ENCODE data around the gene SYNPO2. TPM values are rescaled to one million over a fixed set of nuclear protein-coding genes. Genes with fewer than 3 reads are reported as not detected.
A peak's percentile ranks its signal among the peaks of the same experiment; 100 is the strongest.

Gene SYNPO2
- total and polyA plus RNA-seq, 2 of the 13 experiments (the other 11 are each of a cell fraction or from before 2014, with no cell fraction given) = not detected

DNA sequence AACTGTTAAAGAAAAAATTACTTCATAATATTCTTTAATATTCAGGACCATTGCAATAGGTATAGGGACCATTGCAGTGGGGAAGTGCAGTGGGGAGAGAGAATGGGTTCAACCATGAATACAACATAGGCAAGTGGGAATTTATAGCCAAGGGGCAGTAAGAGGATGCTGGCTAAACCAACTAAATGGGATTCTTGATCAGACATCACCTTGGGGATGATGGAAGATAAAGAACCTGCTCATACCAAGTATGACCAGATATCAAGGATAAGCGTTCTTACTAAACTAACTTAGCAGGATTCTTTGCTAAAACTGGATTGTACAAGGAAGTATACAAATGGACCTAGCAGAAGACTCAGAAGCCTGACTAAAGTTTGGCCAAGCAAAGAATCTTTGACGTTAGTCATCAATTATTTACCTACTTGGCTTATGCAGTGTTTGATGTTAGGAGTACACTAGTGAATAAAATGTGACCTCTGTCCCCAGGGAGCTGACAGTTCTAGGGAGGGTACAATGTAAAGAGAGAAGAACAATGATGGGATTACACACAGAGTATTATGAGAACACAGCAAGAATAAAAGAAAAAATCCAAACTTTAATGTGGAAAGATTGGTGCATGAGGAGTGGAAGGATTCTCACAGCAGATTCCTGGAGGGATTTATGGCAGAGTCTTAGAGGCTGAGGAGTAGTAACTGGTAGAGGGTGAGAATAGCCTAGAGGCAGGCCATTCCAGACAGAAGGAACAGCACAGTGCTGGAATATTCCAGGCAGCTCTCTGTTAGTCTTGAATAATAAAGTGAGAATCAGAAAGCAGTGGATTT, 192.3 kb downstream of the SYNPO2 start (continued):
- TF ChIP-seq, protein P1, sequence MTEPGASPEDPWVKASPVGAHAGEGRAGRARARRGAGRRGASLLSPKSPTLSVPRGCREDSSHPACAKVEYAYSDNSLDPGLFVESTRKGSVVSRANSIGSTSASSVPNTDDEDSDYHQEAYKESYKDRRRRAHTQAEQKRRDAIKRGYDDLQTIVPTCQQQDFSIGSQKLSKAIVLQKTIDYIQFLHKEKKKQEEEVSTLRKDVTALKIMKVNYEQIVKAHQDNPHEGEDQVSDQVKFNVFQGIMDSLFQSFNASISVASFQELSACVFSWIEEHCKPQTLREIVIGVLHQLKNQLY (CRISPR knock-in tag; IDR thresholded peaks at IDR 0.05) = peak; percentile 55; the same call in 1 of the 2 replicates
- no peak for TF ChIP-seq BORCS8-MEF2B (CRISPR knock-in tag; IDR thresholded peaks at IDR 0.05)
- TF ChIP-seq NR2F6 (IDR thresholded peaks at IDR 0.05) = peak; percentile 86
- TF ChIP-seq NR2F6 (CRISPR knock-in tag; IDR thresholded peaks at IDR 0.05) = peak; percentile 85
- TF ChIP-seq ZNF678 (CRISPR knock-in tag; IDR thresholded peaks at IDR 0.05) = no peak
- peak; percentile 69 for TF ChIP-seq TEAD3 (CRISPR knock-in tag; optimal IDR thresholded peaks at IDR 0.05; ENCODE audit: borderline replicate concordance)
- TF ChIP-seq, protein P2, sequence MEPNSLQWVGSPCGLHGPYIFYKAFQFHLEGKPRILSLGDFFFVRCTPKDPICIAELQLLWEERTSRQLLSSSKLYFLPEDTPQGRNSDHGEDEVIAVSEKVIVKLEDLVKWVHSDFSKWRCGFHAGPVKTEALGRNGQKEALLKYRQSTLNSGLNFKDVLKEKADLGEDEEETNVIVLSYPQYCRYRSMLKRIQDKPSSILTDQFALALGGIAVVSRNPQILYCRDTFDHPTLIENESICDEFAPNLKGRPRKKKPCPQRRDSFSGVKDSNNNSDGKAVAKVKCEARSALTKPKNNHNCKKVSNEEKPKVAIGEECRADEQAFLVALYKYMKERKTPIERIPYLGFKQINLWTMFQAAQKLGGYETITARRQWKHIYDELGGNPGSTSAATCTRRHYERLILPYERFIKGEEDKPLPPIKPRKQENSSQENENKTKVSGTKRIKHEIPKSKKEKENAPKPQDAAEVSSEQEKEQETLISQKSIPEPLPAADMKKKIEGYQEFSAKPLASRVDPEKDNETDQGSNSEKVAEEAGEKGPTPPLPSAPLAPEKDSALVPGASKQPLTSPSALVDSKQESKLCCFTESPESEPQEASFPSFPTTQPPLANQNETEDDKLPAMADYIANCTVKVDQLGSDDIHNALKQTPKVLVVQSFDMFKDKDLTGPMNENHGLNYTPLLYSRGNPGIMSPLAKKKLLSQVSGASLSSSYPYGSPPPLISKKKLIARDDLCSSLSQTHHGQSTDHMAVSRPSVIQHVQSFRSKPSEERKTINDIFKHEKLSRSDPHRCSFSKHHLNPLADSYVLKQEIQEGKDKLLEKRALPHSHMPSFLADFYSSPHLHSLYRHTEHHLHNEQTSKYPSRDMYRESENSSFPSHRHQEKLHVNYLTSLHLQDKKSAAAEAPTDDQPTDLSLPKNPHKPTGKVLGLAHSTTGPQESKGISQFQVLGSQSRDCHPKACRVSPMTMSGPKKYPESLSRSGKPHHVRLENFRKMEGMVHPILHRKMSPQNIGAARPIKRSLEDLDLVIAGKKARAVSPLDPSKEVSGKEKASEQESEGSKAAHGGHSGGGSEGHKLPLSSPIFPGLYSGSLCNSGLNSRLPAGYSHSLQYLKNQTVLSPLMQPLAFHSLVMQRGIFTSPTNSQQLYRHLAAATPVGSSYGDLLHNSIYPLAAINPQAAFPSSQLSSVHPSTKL (CRISPR knock-in tag; IDR thresholded peaks at IDR 0.05) = peak; percentile 96
- no peak for TF ChIP-seq ARID2 (CRISPR knock-in tag; IDR thresholded peaks at IDR 0.05; ENCODE audit: borderline replicate concordance)
- TF ChIP-seq, protein P3, sequence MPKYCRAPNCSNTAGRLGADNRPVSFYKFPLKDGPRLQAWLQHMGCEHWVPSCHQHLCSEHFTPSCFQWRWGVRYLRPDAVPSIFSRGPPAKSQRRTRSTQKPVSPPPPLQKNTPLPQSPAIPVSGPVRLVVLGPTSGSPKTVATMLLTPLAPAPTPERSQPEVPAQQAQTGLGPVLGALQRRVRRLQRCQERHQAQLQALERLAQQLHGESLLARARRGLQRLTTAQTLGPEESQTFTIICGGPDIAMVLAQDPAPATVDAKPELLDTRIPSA (CRISPR knock-in tag; IDR thresholded peaks at IDR 0.05; ENCODE audit: borderline replicate concordance) = no peak
- TF ChIP-seq CBFB (CRISPR knock-in tag; IDR thresholded peaks at IDR 0.05) = no peak
- no peak for TF ChIP-seq ZNF12 (CRISPR knock-in tag; IDR thresholded peaks at IDR 0.05)
- TF ChIP-seq, protein P4, sequence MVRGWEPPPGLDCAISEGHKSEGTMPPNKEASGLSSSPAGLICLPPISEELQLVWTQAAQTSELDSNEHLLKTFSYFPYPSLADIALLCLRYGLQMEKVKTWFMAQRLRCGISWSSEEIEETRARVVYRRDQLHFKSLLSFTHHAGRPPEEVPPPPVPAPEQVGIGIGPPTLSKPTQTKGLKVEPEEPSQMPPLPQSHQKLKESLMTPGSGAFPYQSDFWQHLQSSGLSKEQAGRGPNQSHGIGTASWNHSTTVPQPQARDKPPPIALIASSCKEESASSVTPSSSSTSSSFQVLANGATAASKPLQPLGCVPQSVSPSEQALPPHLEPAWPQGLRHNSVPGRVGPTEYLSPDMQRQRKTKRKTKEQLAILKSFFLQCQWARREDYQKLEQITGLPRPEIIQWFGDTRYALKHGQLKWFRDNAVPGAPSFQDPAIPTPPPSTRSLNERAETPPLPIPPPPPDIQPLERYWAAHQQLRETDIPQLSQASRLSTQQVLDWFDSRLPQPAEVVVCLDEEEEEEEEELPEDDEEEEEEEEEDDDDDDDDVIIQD (CRISPR knock-in tag; IDR thresholded peaks at IDR 0.05; ENCODE audit: low read depth) = peak; percentile 77; the same call in 1 of the 2 replicates
- TF ChIP-seq ZNF501 (CRISPR knock-in tag; IDR thresholded peaks at IDR 0.05) = no peak
- TF ChIP-seq, protein P5, sequence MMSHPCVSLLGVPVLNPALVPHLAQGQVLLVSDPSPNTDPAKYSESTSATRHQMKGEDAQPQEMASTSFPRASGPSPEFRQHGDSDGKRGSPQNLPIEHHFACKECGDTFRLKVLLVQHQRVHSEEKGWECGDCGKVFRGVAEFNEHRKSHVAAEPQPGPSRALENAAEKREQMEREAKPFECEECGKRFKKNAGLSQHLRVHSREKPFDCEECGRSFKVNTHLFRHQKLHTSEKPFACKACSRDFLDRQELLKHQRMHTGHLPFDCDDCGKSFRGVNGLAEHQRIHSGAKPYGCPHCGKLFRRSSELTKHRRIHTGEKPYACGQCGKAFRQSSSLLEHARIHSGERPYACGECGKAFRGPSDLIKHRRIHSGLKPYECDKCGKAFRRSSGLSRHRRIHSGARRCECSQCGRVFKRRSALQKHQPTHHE (CRISPR knock-in tag; IDR thresholded peaks at IDR 0.05; ENCODE audit: borderline replicate concordance) = no peak
- TF ChIP-seq, protein P6, sequence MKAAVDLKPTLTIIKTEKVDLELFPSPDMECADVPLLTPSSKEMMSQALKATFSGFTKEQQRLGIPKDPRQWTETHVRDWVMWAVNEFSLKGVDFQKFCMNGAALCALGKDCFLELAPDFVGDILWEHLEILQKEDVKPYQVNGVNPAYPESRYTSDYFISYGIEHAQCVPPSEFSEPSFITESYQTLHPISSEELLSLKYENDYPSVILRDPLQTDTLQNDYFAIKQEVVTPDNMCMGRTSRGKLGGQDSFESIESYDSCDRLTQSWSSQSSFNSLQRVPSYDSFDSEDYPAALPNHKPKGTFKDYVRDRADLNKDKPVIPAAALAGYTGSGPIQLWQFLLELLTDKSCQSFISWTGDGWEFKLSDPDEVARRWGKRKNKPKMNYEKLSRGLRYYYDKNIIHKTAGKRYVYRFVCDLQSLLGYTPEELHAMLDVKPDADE (CRISPR knock-in tag; IDR thresholded peaks at IDR 0.05) = no peak
- TF ChIP-seq, protein P7, sequence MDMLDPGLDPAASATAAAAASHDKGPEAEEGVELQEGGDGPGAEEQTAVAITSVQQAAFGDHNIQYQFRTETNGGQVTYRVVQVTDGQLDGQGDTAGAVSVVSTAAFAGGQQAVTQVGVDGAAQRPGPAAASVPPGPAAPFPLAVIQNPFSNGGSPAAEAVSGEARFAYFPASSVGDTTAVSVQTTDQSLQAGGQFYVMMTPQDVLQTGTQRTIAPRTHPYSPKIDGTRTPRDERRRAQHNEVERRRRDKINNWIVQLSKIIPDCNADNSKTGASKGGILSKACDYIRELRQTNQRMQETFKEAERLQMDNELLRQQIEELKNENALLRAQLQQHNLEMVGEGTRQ (IDR thresholded peaks at IDR 0.05; ENCODE audit: low read depth, low read length) = no peak
- TF ChIP-seq, protein P7 (CRISPR knock-in tag; IDR thresholded peaks at IDR 0.05; ENCODE audit: borderline replicate concordance) = no peak
- TF ChIP-seq NR1H2 (CRISPR knock-in tag; IDR thresholded peaks at IDR 0.05; ENCODE audit: borderline replicate concordance, low read depth) = no peak

Data from HepG2 (cell line).